H1 (cell line): Measurements from ENCODE around the gene NTNG2. TPM values are rescaled to one million over a fixed set of nuclear protein-coding genes. Genes with fewer than 3 reads are reported as not detected.

ENCODE experiments used
- CTCF ChIA-PET: fragments of 300-600 bp; sonication (Branson Sonifier 250); formaldehyde crosslinking; loops from one replicate; lab custom pipeline; 2021; ENCODE audit not compliant: partially characterized antibody; lab: Charles Lee
- POLR2A ChIA-PET: fragments of 300-600 bp; sonication (Branson Sonifier 250); formaldehyde crosslinking; loops from one replicate; lab custom pipeline; 2021; ENCODE audit warnings: inconsistent platforms; ENCODE audit not compliant: partially characterized antibody; lab: Charles Lee
- DNase-seq, 2 experiments: peaks; one replicate each; pipeline versions ENCODE4 v3.0.0 to v3.0.0-alpha.2; 2010 to 2022; ENCODE audit warnings: low spot score in 2 of 2, low read depth in 1 of 2, mixed read lengths in 1 of 2
- FAIRE-seq: peaks from 2 replicates; lab custom pipeline; 2011; peaks lifted over from hg19 to GRCh38; lab: Jason Lieb, UNC
- H2AFZ ChIP-seq: 2 replicates; pipeline ENCODE4 v1.8.1; 2012; ENCODE audit warnings: low read length, inconsistent platforms
- H2AK5ac ChIP-seq: 2 replicates; pipeline ENCODE4 v1.6.1; 2013; ENCODE audit warnings: low read depth, low read length
- H2BK120ac ChIP-seq: replicated peaks from 2 replicates; pipeline ENCODE3; 2013; ENCODE audit warnings: low read depth, low read length, inconsistent platforms
- H2BK12ac ChIP-seq: 2 replicates; pipeline ENCODE4 v1.6.1; 2013; ENCODE audit warnings: low read depth, low read length
- H2BK15ac ChIP-seq: 2 replicates; pipeline ENCODE4 v1.6.1; 2013; ENCODE audit warnings: low read length
- H2BK20ac ChIP-seq: 2 replicates; pipeline ENCODE4 v1.6.1; 2013; ENCODE audit warnings: low read length
- H2BK5ac ChIP-seq: 2 replicates; pipeline ENCODE4 v1.6.1; 2013; ENCODE audit warnings: low read depth, low read length
- H3K14ac ChIP-seq: 2 replicates; pipeline ENCODE4 v1.6.1; 2013; ENCODE audit warnings: inconsistent platforms; ENCODE audit not compliant: insufficient read length
- H3K18ac ChIP-seq: 2 replicates; pipeline ENCODE4 v1.6.1; 2013; ENCODE audit warnings: low read length; ENCODE audit errors: extremely low read depth
- H3K23ac ChIP-seq: 2 replicates; pipeline ENCODE4 v1.6.1; 2013; ENCODE audit warnings: inconsistent platforms; ENCODE audit not compliant: insufficient read length
- H3K23me2 ChIP-seq: 2 replicates; pipeline ENCODE4 v1.6.1; 2013; ENCODE audit warnings: low read depth, low read length
- H3K27ac ChIP-seq: 2 replicates; pipeline ENCODE4 v1.6.1; 2011; ENCODE audit warnings: low read depth, low read length, inconsistent platforms
- H3K27me3 ChIP-seq, 4 experiments: replicated peaks in 1 of 4; 1 replicate in 1 of 4; 2 replicates in 3 of 4; pipeline versions ENCODE4 v1.6.1 to v1.8.1; 2011 to 2013; ENCODE audit warnings: low read length in 3 of 4, mild to moderate bottlenecking in 3 of 4, inconsistent platforms in 2 of 4, mixed read lengths in 2 of 4, moderate library complexity in 1 of 4; ENCODE audit not compliant: control insufficient read depth in 3 of 4, insufficient read depth in 3 of 4; ENCODE audit errors: extremely low read depth in 1 of 4
- H3K36me3 ChIP-seq, 4 experiments: 2 replicates each; pipeline versions ENCODE4 v1.6.1 to v1.8.1; 2011 to 2013; ENCODE audit warnings: mild to moderate bottlenecking in 4 of 4, low read length in 3 of 4, moderate library complexity in 2 of 4, control low read depth in 1 of 4, inconsistent platforms in 1 of 4; ENCODE audit not compliant: insufficient read depth in 4 of 4, control insufficient read depth in 2 of 4
- H3K4ac ChIP-seq: replicated peaks from 2 replicates; pipeline ENCODE3; 2013; ENCODE audit warnings: low read length, low read depth, mixed read lengths, inconsistent platforms; ENCODE audit not compliant: insufficient read length
- H3K4me1 ChIP-seq, 4 experiments: replicated peaks in 1 of 4; 1 replicate in 1 of 4; 2 replicates in 3 of 4; pipeline versions ENCODE4 v1.6.1 to v1.8.1; 2011 to 2013; ENCODE audit warnings: low read length in 3 of 4, inconsistent platforms in 2 of 4, mixed read lengths in 1 of 4; ENCODE audit not compliant: insufficient read depth in 4 of 4, control insufficient read depth in 3 of 4
- H3K4me2 ChIP-seq, 2 experiments: 2 replicates each; pipeline versions ENCODE4 v1.6.1 to v1.8.1; 2011 to 2013; ENCODE audit warnings: low read depth in 2 of 2, low read length in 2 of 2, control low read depth in 1 of 2, inconsistent platforms in 1 of 2, mild to moderate bottlenecking in 1 of 2; ENCODE audit not compliant: insufficient read depth in 1 of 2
- H3K4me3 ChIP-seq, 4 experiments: fragments of 200-600, 300-600 bp in 1 of 4; sonication (generic), shearing (Covaris generic), sonication (Bioruptor Twin) in 1 of 4; 2 replicates each; pipeline versions ENCODE4 v1.5.1 to v1.8.1; 2011 to 2016; ENCODE audit warnings: low read length in 4 of 4, low read depth in 3 of 4, control low read depth in 2 of 4, inconsistent platforms in 2 of 4, mild to moderate bottlenecking in 2 of 4, mixed read lengths in 1 of 4, moderate library complexity in 1 of 4; ENCODE audit not compliant: insufficient read depth in 2 of 4; ENCODE audit errors: extremely low read depth in 1 of 4
- H3K56ac ChIP-seq: replicated peaks from 2 replicates; pipeline ENCODE3; 2013; ENCODE audit warnings: low read depth, mild to moderate bottlenecking, mixed read lengths, low read length, inconsistent platforms; ENCODE audit not compliant: insufficient read length
- H3K79me1 ChIP-seq: 2 replicates; pipeline ENCODE4 v1.6.1; 2013; ENCODE audit warnings: low read depth, low read length, control low read depth
- H3K79me2 ChIP-seq, 2 experiments: 2 replicates each; pipeline versions ENCODE4 v1.6.1 to v1.8.1; 2012 to 2013; ENCODE audit warnings: low read length in 2 of 2, mild to moderate bottlenecking in 2 of 2, inconsistent platforms in 1 of 2; ENCODE audit not compliant: insufficient read depth in 2 of 2, control insufficient read depth in 1 of 2
- H3K9ac ChIP-seq, 4 experiments: replicated peaks in 1 of 4; 1 replicate in 1 of 4; 2 replicates in 3 of 4; pipeline versions ENCODE4 v1.6.1 to v1.8.1; 2011 to 2013; ENCODE audit warnings: low read depth in 3 of 4, low read length in 3 of 4, control low read depth in 2 of 4, mild to moderate bottlenecking in 2 of 4, moderate library complexity in 2 of 4, inconsistent platforms in 1 of 4; ENCODE audit errors: extremely low read depth in 1 of 4
- H3K9me3 ChIP-seq, 2 experiments: 2 replicates each; pipeline versions ENCODE4 v1.6.1 to v1.8.1; 2012 to 2013; ENCODE audit warnings: mild to moderate bottlenecking in 2 of 2, moderate library complexity in 2 of 2, control low read depth in 1 of 2, inconsistent platforms in 1 of 2, low read depth in 1 of 2, low read length in 1 of 2, mixed read lengths in 1 of 2; ENCODE audit not compliant: insufficient read depth in 2 of 2
- H4K20me1 ChIP-seq, 2 experiments: replicated peaks in 1 of 2; 2 replicates each; pipeline versions ENCODE3 to v1.8.1; 2011 to 2013; ENCODE audit warnings: inconsistent platforms in 2 of 2, low read length in 2 of 2, mild to moderate bottlenecking in 1 of 2; ENCODE audit not compliant: insufficient read depth in 2 of 2, control insufficient read depth in 1 of 2
- H4K5ac ChIP-seq: 2 replicates; pipeline ENCODE4 v1.6.1; 2013; ENCODE audit warnings: low read length, low read depth, mixed read lengths, inconsistent platforms; ENCODE audit not compliant: insufficient read length
- H4K8ac ChIP-seq: 2 replicates; pipeline ENCODE4 v1.8.0; 2013; ENCODE audit warnings: mild to moderate bottlenecking, moderate library complexity, low read length, inconsistent platforms; ENCODE audit not compliant: insufficient read depth; ENCODE audit errors: extremely low read depth
- H4K91ac ChIP-seq: replicated peaks from 2 replicates; pipeline ENCODE3; 2013; ENCODE audit warnings: low read length, mixed read lengths, inconsistent platforms; ENCODE audit not compliant: insufficient read length
- CEBPB ChIP-seq: IDR thresholded peaks from 2 replicates; pipeline ENCODE4 v1.6.1; 2012; ENCODE audit warnings: low read depth, low read length
- FOSL1 ChIP-seq: IDR thresholded peaks from 2 replicates; pipeline ENCODE4 v1.6.1; 2011; ENCODE audit warnings: mild to moderate bottlenecking, low read depth, low read length, moderate library complexity; ENCODE audit not compliant: insufficient read depth
- MAX ChIP-seq: IDR thresholded peaks from 2 replicates; pipeline ENCODE4 v1.6.1; 2012; ENCODE audit warnings: inconsistent platforms
- NANOG ChIP-seq: IDR thresholded peaks from 2 replicates; pipeline ENCODE4 v1.6.1; 2011; ENCODE audit warnings: low read length, low read depth, mild to moderate bottlenecking, inconsistent platforms; ENCODE audit not compliant: insufficient read depth, poor library complexity, severe bottlenecking
- RAD21 ChIP-seq, 2 experiments: IDR thresholded peaks in 1 of 2; conservative IDR thresholded peaks in 1 of 2; 2 replicates each; pipeline ENCODE4 v1.6.1; 2011; ENCODE audit warnings: low read depth in 2 of 2, low read length in 2 of 2, improper control_type of control experiment in 1 of 2, inconsistent platforms in 1 of 2, mild to moderate bottlenecking in 1 of 2, moderate library complexity in 1 of 2
- SIN3A ChIP-seq, 2 experiments: IDR thresholded peaks in 1 of 2; conservative IDR thresholded peaks in 1 of 2; 2 replicates each; pipeline ENCODE4 v1.6.1; 2011 to 2012; ENCODE audit warnings: low read length in 2 of 2, improper control_type of control experiment in 1 of 2, low read depth in 1 of 2, mild to moderate bottlenecking in 1 of 2
- SP1 ChIP-seq: IDR thresholded peaks from 2 replicates; pipeline ENCODE4 v1.6.1; 2011; ENCODE audit warnings: low read depth, low read length
- TAF1 ChIP-seq: IDR thresholded peaks from 2 replicates; pipeline ENCODE4 v1.6.1; 2011; ENCODE audit warnings: mild to moderate bottlenecking, low read depth, low read length
- YY1 ChIP-seq: IDR thresholded peaks from 2 replicates; pipeline ENCODE4 v1.6.1; 2011; ENCODE audit warnings: low read depth, mild to moderate bottlenecking, low read length
- WGBS, 2 experiments: shearing (Covaris generic) in 1 of 2; methylation state at CpG; one replicate each; pipeline versions ENCODE4 v1.1.6 to v1.1.7; 2013 to 2015; ENCODE audit warnings: low lambda C conversion rate in 2 of 2, mixed read lengths in 2 of 2, inconsistent platforms in 1 of 2, low coverage in 1 of 2, missing lambda C conversion rate in 1 of 2; ENCODE audit not compliant: insufficient replicate concordance in 2 of 2, insufficient coverage in 1 of 2, insufficient read length in 1 of 2; ENCODE audit errors: extremely low coverage in 1 of 2, missing lambda C conversion rate in 1 of 2; 5-methylcytosine and 5-hydroxymethylcytosine counted together
- polyA plus RNA-seq, 7 experiments: library from polyadenylated mRNA; depleted of rRNA in 3 of 7; stranded (reverse) in 5 of 7; unstranded in 2 of 7; fragments of >200 nt in 5 of 7; fragments of 200-250 nt in 2 of 7; gene quantifications; 1 replicate in 5 of 7; 2 replicates in 1 of 7; 4 replicates in 1 of 7; pipeline versions ENCODE4 v1.2.1 to v1.2.3, GENCODE V29; 2011 to 2013; ENCODE audit warnings: missing spikeins in 2 of 7, mixed read lengths in 2 of 7
- total RNA-seq: library from RNA; stranded (reverse); fragmentation: NEBNext Ultra II Directional; extraction: Animal tissue kit (Norgen Biotek cat#: 25700); gene quantifications from 2 replicates; pipeline ENCODE4 v1.2.1, GENCODE V29; 2021
- TF ChIP-seq, protein P1 (sequence below): IDR thresholded peaks from 2 replicates; pipeline ENCODE4 v1.6.1; 2012; ENCODE audit warnings: inconsistent platforms

Gene NTNG2
- total and polyA plus RNA-seq, 2 of the 8 experiments (the other 6 are each of a cell fraction or from before 2014, with no cell fraction given) = 1.4 to 1.5 TPM

- no peak overlapping the region for H3K4me3 ChIP-seq
- no peak for FAIRE-seq
- H3K27me3 ChIP-seq = no peaks in the 10 kb centered on the region; a peak in 1 of 7 replicates
- no peak overlapping the region for H3K14ac ChIP-seq
- H3K79me1 ChIP-seq = no peaks in the 10 kb centered on the region
- peaks cover 9% of the 10 kb centered on the region; the same call in 1 of the 2 replicates for H3K23me2 ChIP-seq
- peak overlapping the region; percentile 12; the same call in 1 of the 2 replicates for H2BK12ac ChIP-seq
- peaks cover 0 to 15% (median 9%) of the 10 kb centered on the region in 4 experiments; a peak in 6 of 7 replicates for H3K4me1 ChIP-seq
- H2BK15ac ChIP-seq = no peak overlapping the region
- no peak overlapping the region for H3K23ac ChIP-seq
- H3K4ac ChIP-seq = no peak overlapping the region
- no peak overlapping the region for H4K8ac ChIP-seq
- no peaks in the 10 kb centered on the region for H3K36me3 ChIP-seq
- no peaks in the 10 kb centered on the region for H3K79me2 ChIP-seq
- H3K18ac ChIP-seq = no peak overlapping the region
- WGBS, 2 experiments = 69% methylated on average over 18 of the region's 18 CpGs; no CpG with 5 or more reads in 1 of the 2 experiments
- H2BK120ac ChIP-seq = no peak overlapping the region
- no peak overlapping the region for H3K56ac ChIP-seq
- H4K20me1 ChIP-seq = peaks cover 0 to 2% of the 10 kb centered on the region in 2 experiments
- no peak overlapping the region for H3K4me2 ChIP-seq
- H3K9ac ChIP-seq = no peak overlapping the region
- POLR2A ChIA-PET = interaction anchor here (1.4 kb wide), 1 partner anchor 73 kb away, joined by 4 read pairs; no protein-coding TSS in a partner anchor
- H4K91ac ChIP-seq = no peak overlapping the region
- H3K27ac ChIP-seq = no peak overlapping the region
- no peaks in the 10 kb centered on the region for H3K9me3 ChIP-seq
- CTCF ChIA-PET = interaction anchor here (0.7 to 16.9 kb wide), 47 partner anchors 9 to 474 kb away, joined by 3 to 370 read pairs (median 4); partner anchors contain the start of gene NTNG2
- H2AK5ac ChIP-seq = no peak overlapping the region
- no peak overlapping the region for H2BK5ac ChIP-seq
- no peak overlapping the region for H4K5ac ChIP-seq
- no peak overlapping the region for H2AFZ ChIP-seq
- no peak for DNase-seq
- no peak overlapping the region for H2BK20ac ChIP-seq
- no peak for TF ChIP-seq MAX
- TF ChIP-seq RAD21 (IDR thresholded peaks at IDR 0.05 in 1 of 2, conservative IDR thresholded peaks at IDR 0.05 in 1 of 2; ENCODE audit: low read depth in 2 of 2, low read length in 2 of 2) = no peak
- no peak for TF ChIP-seq NANOG
- no peak for TF ChIP-seq SIN3A (conservative IDR thresholded peaks at IDR 0.05 in 1 of 2, IDR thresholded peaks at IDR 0.05 in 1 of 2; ENCODE audit: low read depth in 1 of 2, low read length in 2 of 2)
- TF ChIP-seq CEBPB = no peak
- TF ChIP-seq FOSL1 = no peak
- TF ChIP-seq, protein P1, sequence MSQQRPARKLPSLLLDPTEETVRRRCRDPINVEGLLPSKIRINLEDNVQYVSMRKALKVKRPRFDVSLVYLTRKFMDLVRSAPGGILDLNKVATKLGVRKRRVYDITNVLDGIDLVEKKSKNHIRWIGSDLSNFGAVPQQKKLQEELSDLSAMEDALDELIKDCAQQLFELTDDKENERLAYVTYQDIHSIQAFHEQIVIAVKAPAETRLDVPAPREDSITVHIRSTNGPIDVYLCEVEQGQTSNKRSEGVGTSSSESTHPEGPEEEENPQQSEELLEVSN = no peak
- no peak for TF ChIP-seq YY1
- TF ChIP-seq TAF1 = no peak
- no peak for TF ChIP-seq SP1
These were observed 74.9 kb downstream of the NTNG2 start for GRCh38 chr9:132236662-132237311.
